ENCODE measurements around the gene OLA1. TPM values are rescaled to one million over a fixed set of nuclear protein-coding genes. Genes with fewer than 3 reads are reported as not detected.

OLA1 gene
- total RNA-seq, 1 experiment from 2014 or later = 182 TPM

DNA sequence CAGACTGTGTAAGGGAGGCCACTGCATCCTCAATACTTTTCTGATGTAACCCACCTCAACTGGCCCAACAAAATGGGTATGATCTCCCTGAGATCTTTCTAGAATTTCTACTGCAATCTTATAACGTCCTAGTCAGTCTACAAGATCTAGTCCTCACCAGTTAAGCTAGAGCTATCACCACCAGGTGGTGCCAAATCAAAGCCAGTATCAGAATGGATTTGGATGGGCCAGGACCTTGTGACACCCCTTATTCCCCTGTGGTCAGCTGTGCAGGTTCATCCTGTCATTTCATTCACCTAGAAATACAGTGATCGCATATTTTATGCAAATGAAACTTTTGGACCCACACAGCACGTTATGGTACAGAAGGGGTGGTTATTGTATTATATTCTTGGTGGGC lies 90.3 kb downstream of the OLA1 start:
- ChIA-PET CTCF (interaction anchor here (0.6 to 2.0 kb wide), 3 partner anchors 82 to 183 kb away, joined by 4 to 9 read pairs (median 4); no protein-coding TSS in a partner anchor), POLR2A (ENCODE audit: unreplicated experiment) (no interaction called here)
- H3K27me3 ChIP-seq (ENCODE audit: low read length) = no peaks in the 10 kb centered on the region
- H3K9me2 ChIP-seq (replicated peaks; ENCODE audit: low read length) = no peaks in the 10 kb centered on the region
- H3K4me3 ChIP-seq (ENCODE audit: low read length) = no peak overlapping the region
- intact Hi-C loops (cut with micrococcal nuclease) = loop anchor here (1.0 to 5.0 kb wide), 4 partner anchors 89 to 364 kb away; partner anchors contain the start of gene OLA1
- H4K20me1 ChIP-seq (ENCODE audit: low read length) = no peaks in the 10 kb centered on the region; the same call in 1 of the 2 replicates
- H3F3A ChIP-seq (ENCODE audit: low read length, unreplicated experiment) = no peaks in the 10 kb centered on the region
- H3K9ac ChIP-seq (ENCODE audit: low read length) = no peak overlapping the region
- ATAC-seq (peak; percentile 88), DNase-seq (peak; percentile 70)
- no peaks in the 10 kb centered on the region for H3K36me3 ChIP-seq (ENCODE audit: low read depth, low read length)
- H3K79me2 ChIP-seq (ENCODE audit: low read length) = peaks cover 21% of the 10 kb centered on the region
- no peak for TF ChIP-seq EZH2 (IDR thresholded peaks at IDR 0.05; ENCODE audit: low read length, unreplicated experiment)
- TF ChIP-seq, protein P1, sequence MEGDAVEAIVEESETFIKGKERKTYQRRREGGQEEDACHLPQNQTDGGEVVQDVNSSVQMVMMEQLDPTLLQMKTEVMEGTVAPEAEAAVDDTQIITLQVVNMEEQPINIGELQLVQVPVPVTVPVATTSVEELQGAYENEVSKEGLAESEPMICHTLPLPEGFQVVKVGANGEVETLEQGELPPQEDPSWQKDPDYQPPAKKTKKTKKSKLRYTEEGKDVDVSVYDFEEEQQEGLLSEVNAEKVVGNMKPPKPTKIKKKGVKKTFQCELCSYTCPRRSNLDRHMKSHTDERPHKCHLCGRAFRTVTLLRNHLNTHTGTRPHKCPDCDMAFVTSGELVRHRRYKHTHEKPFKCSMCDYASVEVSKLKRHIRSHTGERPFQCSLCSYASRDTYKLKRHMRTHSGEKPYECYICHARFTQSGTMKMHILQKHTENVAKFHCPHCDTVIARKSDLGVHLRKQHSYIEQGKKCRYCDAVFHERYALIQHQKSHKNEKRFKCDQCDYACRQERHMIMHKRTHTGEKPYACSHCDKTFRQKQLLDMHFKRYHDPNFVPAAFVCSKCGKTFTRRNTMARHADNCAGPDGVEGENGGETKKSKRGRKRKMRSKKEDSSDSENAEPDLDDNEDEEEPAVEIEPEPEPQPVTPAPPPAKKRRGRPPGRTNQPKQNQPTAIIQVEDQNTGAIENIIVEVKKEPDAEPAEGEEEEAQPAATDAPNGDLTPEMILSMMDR (conservative IDR thresholded peaks at IDR 0.05; ENCODE audit: low read depth, low read length) = peak; percentile 87
- no peak overlapping the region for H3K27ac ChIP-seq (ENCODE audit: low read length)
- no TSS peak for BruUV-seq (replicated peaks)
- no peaks in the 10 kb centered on the region for H3K4me1 ChIP-seq (ENCODE audit: insufficient read depth, low read length)
- no peak overlapping the region for H2AFZ ChIP-seq (ENCODE audit: low read length)
- H3K4me2 ChIP-seq (ENCODE audit: low read length) = no peak overlapping the region
- H3K9me3 ChIP-seq (ENCODE audit: low read length) = no peaks in the 10 kb centered on the region

DNA sequence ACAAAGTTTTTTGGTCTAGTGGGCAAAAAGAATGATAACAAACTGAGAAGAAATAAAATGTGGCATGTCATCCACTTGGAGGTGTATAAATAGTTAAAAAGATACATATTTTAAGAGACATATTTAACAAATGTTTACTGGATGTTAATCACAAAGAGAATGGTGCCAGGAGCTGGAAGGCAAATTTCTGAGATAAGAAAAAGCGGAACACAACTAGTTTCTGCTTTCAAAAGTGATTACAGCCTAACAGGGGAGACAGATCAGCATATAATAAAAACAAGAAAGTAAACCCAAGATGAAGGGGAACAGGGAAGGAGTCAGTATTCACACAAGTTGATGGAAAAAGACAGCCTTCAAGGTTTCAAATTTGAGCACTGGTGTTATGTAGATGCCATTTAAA lies 91.3 kb downstream of the OLA1 start:
- H4K20me1 ChIP-seq (ENCODE audit: low read length) = no peaks in the 10 kb centered on the region; the same call in 1 of the 2 replicates
- CTCF ChIA-PET = interaction anchor here (2.0 kb wide), 1 partner anchor 184 kb away, joined by 9 read pairs; no protein-coding TSS in a partner anchor
- H3K79me2 ChIP-seq (ENCODE audit: low read length) = peaks cover 11% of the 10 kb centered on the region
- TF ChIP-seq, protein P1 (conservative IDR thresholded peaks at IDR 0.05; ENCODE audit: low read depth, low read length) = no peak
- TF ChIP-seq EZH2 (IDR thresholded peaks at IDR 0.05; ENCODE audit: low read length, unreplicated experiment) (no peak), EZH2phosphoT487 (IDR thresholded peaks at IDR 0.05; ENCODE audit: borderline replicate concordance, low read length) (no peak)
- intact Hi-C loops (cut with micrococcal nuclease) = loop anchor here (5.0 kb wide), 2 partner anchors 90 to 365 kb away; partner anchors contain the start of gene OLA1
- H3K9ac ChIP-seq (ENCODE audit: low read length) = no peak overlapping the region
- no peaks in the 10 kb centered on the region for H3F3A ChIP-seq (ENCODE audit: low read length, unreplicated experiment)
- ATAC-seq = no peak
- no peaks in the 10 kb centered on the region for H3K9me2 ChIP-seq (replicated peaks; ENCODE audit: low read length)
- no peak overlapping the region for H2AFZ ChIP-seq (ENCODE audit: low read length)
- no TSS peak for BruUV-seq (replicated peaks)
- H3K27ac ChIP-seq (ENCODE audit: low read length) = no peak overlapping the region
- H3K36me3 ChIP-seq (ENCODE audit: low read depth, low read length) = no peaks in the 10 kb centered on the region
- H3K4me1 ChIP-seq (ENCODE audit: insufficient read depth, low read length) = no peaks in the 10 kb centered on the region
- H3K9me3 ChIP-seq (ENCODE audit: low read length) = no peaks in the 10 kb centered on the region
- H3K4me2 ChIP-seq (ENCODE audit: low read length) = no peak overlapping the region
- H3K4me3 ChIP-seq (ENCODE audit: low read length) = no peak overlapping the region
- DNase-seq = no peak
- H3K27me3 ChIP-seq (ENCODE audit: low read length) = no peaks in the 10 kb centered on the region
- POLR2A ChIA-PET (ENCODE audit: unreplicated experiment) = no interaction called here

Measured in PC-3 (cell line).